WTC11 (cell line): ENCODE data around the gene SCOC. TPM values are rescaled to one million over a fixed set of nuclear protein-coding genes. Genes with fewer than 3 reads are reported as not detected.

ENCODE experiments used
- ARID4B ChIP-seq: sonication (generic); formaldehyde crosslinking; IDR thresholded peaks from 2 replicates; pipeline ENCODE4 v1.8.0; 2023; ENCODE audit warnings: missing genetic modification reagents, mild to moderate bottlenecking, borderline replicate concordance
- CBFB ChIP-seq: sonication (generic); formaldehyde crosslinking; IDR thresholded peaks from 2 replicates; pipeline ENCODE4 v1.8.1; 2022; ENCODE audit warnings: mild to moderate bottlenecking, low read depth, missing genetic modification reagents
- CTCF ChIP-seq: fragments of 200-600 bp; IDR thresholded peaks from 2 replicates; pipeline ENCODE4 v1.8.0; 2022; ENCODE audit warnings: antibody characterized with exemption
- E2F5 ChIP-seq: sonication (generic); formaldehyde crosslinking; IDR thresholded peaks from 2 replicates; pipeline ENCODE4 v1.8.1; 2022; ENCODE audit warnings: mild to moderate bottlenecking, moderate library complexity, missing genetic modification reagents
- ELF4 ChIP-seq: sonication (generic); formaldehyde crosslinking; IDR thresholded peaks from 2 replicates; pipeline ENCODE4 v1.8.1; 2022; ENCODE audit warnings: low read depth, mild to moderate bottlenecking, moderate library complexity, missing genetic modification reagents
- FOXK1 ChIP-seq: sonication (generic); formaldehyde crosslinking; IDR thresholded peaks from 2 replicates; pipeline ENCODE4 v1.8.0; 2022; ENCODE audit warnings: mild to moderate bottlenecking, moderate library complexity, missing genetic modification reagents
- GABPB1 ChIP-seq: sonication (generic); formaldehyde crosslinking; IDR thresholded peaks from 2 replicates; pipeline ENCODE4 v1.8.1; 2023; ENCODE audit warnings: mild to moderate bottlenecking, missing genetic modification reagents
- JUN ChIP-seq: sonication (generic); formaldehyde crosslinking; IDR thresholded peaks from 2 replicates; pipeline ENCODE4 v1.8.0; 2023; ENCODE audit warnings: mild to moderate bottlenecking, missing genetic modification reagents
- NFE2L1 ChIP-seq: sonication (generic); formaldehyde crosslinking; IDR thresholded peaks from 2 replicates; pipeline ENCODE4 v1.8.1; 2023; ENCODE audit warnings: missing genetic modification reagents
- NFYB ChIP-seq: sonication (generic); formaldehyde crosslinking; conservative IDR thresholded peaks from 2 replicates; pipeline ENCODE4 v1.8.0; 2022; ENCODE audit warnings: low read depth, missing genetic modification reagents
- PRDM15 ChIP-seq: sonication (generic); formaldehyde crosslinking; IDR thresholded peaks from 2 replicates; pipeline ENCODE4 v1.8.0; 2022; ENCODE audit warnings: missing genetic modification reagents
- RELA ChIP-seq: sonication (generic); formaldehyde crosslinking; IDR thresholded peaks from 2 replicates; pipeline ENCODE4 v1.8.1; 2022; ENCODE audit warnings: missing genetic modification reagents, mild to moderate bottlenecking, borderline replicate concordance
- SP1 ChIP-seq: sonication (generic); formaldehyde crosslinking; conservative IDR thresholded peaks from 2 replicates; pipeline ENCODE4 v1.8.1; 2022; ENCODE audit warnings: missing genetic modification reagents
- TEAD1 ChIP-seq: sonication (generic); formaldehyde crosslinking; IDR thresholded peaks from 2 replicates; pipeline ENCODE4 v1.8.0; 2022; ENCODE audit warnings: mild to moderate bottlenecking, missing genetic modification reagents
- ZNF232 ChIP-seq: sonication (generic); formaldehyde crosslinking; IDR thresholded peaks from 2 replicates; pipeline ENCODE4 v1.8.0; 2022; ENCODE audit warnings: mild to moderate bottlenecking, missing genetic modification reagents
- ZNF423 ChIP-seq: fragments of 250-450 bp; sonication (Bioruptor Pico); IDR thresholded peaks from 2 replicates; pipeline ENCODE4 v2.1.2; 2022; ENCODE audit warnings: mild to moderate bottlenecking, moderate library complexity
- ZSCAN18 ChIP-seq: fragments of 250-450 bp; sonication (Bioruptor Pico); IDR thresholded peaks from 2 replicates; pipeline ENCODE4 v2.1.2; 2022; ENCODE audit warnings: mild to moderate bottlenecking, moderate library complexity
- total RNA-seq: library from RNA; stranded (reverse); gene quantifications from 3 replicates; pipeline ENCODE4 v1.2.3, GENCODE V29; 2021
- TF ChIP-seq, protein P1 (sequence below): sonication (generic); formaldehyde crosslinking; IDR thresholded peaks from 2 replicates; pipeline ENCODE4 v1.8.1; 2023; ENCODE audit warnings: mild to moderate bottlenecking, missing genetic modification reagents, moderate library complexity
- TF ChIP-seq, protein P2 (sequence below): sonication (generic); formaldehyde crosslinking; IDR thresholded peaks from 2 replicates; pipeline ENCODE4 v1.8.0; 2022; ENCODE audit warnings: mild to moderate bottlenecking, missing genetic modification reagents
- TF ChIP-seq, protein P3 (sequence below): sonication (generic); formaldehyde crosslinking; IDR thresholded peaks from 2 replicates; pipeline ENCODE4 v1.8.1; 2022; ENCODE audit warnings: missing genetic modification reagents, borderline replicate concordance
- TF ChIP-seq, protein P4 (sequence below): sonication (generic); formaldehyde crosslinking; IDR thresholded peaks from 2 replicates; pipeline ENCODE4 v1.8.0; 2022; ENCODE audit warnings: mild to moderate bottlenecking, missing genetic modification reagents

The SCOC gene
- total RNA-seq, 1 experiment from 2014 or later: 33.0 TPM

DNA sequence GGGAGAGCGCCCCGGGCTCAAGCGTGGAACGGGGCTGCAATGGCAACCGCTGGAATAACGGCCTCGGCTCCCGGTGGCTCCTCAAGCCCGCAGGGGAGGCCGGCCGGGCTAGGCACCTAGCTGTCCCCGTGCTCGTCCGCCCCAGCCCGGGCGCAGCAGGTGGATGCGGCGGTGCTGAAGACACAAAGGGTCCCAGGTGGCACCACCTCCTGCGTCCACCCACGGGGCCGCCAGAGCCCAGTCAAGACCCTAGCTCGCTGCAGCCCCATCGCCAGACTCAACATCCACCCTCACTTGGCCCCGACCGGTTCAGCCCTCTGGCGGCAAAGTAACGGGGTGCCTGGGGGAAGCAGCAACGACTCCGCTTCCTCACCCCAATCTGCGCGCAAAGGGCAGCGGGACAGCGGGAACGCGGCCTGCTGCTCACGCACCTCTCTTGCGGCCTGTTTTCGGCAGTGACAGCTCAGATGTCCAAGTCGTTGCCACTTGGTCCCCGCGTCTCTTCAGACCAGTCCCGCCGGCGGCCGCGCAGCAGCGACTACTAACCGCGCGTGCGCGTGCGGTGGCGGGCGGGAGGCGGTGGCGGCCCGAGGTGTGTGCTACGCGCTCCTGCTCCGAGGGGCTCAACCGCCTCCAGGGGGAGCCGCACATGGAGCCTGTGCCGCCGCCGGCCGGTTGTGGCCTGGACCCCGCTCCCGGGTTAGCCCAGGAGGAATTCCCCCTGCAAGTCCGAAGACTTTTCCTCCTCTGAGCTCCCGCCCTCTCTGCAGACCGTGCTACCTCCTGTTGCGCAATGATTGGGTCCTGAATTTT lies 53.9 kb downstream of the SCOC start, which contains the start of gene CLGN (continued):
- TF ChIP-seq ZNF423 (CRISPR knock-in tag) (peak; percentile 65), PRDM15 (CRISPR knock-in tag) (0 out of 2 replicates have a peak, but pooled peaks have one; percentile 29), ZSCAN18 (CRISPR knock-in tag) (no peak), NFYB (CRISPR knock-in tag) (peak; percentile 25; the same call in 1 of the 2 replicates), ARID4B (CRISPR knock-in tag) (peak; percentile 93), E2F5 (CRISPR knock-in tag) (peak; percentile 91), FOXK1 (CRISPR knock-in tag) (0 out of 2 replicates have a peak, but pooled peaks have one; percentile 45), GABPB1 (no peak), JUN (no peak), RELA (CRISPR knock-in tag) (peak; percentile 65; the same call in 1 of the 2 replicates), TEAD1 (peak; percentile 40; the same call in 1 of the 2 replicates), NFE2L1 (peak; percentile 25; the same call in 1 of the 2 replicates), ZNF232 (CRISPR knock-in tag) (peak; percentile 6; the same call in 1 of the 2 replicates), CTCF (0 out of 2 replicates have a peak, but pooled peaks have one; percentile 26), CBFB (0 out of 2 replicates have a peak, but pooled peaks have one; percentile 25), SP1 (CRISPR knock-in tag) (peak; percentile 28; the same call in 1 of the 2 replicates), ELF4 (CRISPR knock-in tag) (peak; percentile 80; the same call in 1 of the 2 replicates)
- TF ChIP-seq, protein P1, sequence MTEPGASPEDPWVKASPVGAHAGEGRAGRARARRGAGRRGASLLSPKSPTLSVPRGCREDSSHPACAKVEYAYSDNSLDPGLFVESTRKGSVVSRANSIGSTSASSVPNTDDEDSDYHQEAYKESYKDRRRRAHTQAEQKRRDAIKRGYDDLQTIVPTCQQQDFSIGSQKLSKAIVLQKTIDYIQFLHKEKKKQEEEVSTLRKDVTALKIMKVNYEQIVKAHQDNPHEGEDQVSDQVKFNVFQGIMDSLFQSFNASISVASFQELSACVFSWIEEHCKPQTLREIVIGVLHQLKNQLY: 0 out of 2 replicates have a peak, but pooled peaks have one; percentile 40
- TF ChIP-seq, protein P2, sequence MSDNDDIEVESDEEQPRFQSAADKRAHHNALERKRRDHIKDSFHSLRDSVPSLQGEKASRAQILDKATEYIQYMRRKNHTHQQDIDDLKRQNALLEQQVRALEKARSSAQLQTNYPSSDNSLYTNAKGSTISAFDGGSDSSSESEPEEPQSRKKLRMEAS (CRISPR knock-in tag): peak; percentile 94
- TF ChIP-seq, protein P3, sequence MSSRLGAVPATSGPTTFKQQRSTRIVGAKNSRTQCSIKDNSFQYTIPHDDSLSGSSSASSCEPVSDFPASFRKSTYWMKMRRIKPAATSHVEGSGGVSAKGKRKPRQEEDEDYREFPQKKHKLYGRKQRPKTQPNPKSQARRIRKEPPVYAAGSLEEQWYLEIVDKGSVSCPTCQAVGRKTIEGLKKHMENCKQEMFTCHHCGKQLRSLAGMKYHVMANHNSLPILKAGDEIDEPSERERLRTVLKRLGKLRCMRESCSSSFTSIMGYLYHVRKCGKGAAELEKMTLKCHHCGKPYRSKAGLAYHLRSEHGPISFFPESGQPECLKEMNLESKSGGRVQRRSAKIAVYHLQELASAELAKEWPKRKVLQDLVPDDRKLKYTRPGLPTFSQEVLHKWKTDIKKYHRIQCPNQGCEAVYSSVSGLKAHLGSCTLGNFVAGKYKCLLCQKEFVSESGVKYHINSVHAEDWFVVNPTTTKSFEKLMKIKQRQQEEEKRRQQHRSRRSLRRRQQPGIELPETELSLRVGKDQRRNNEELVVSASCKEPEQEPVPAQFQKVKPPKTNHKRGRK (CRISPR knock-in tag): no peak
- TF ChIP-seq, protein P4, sequence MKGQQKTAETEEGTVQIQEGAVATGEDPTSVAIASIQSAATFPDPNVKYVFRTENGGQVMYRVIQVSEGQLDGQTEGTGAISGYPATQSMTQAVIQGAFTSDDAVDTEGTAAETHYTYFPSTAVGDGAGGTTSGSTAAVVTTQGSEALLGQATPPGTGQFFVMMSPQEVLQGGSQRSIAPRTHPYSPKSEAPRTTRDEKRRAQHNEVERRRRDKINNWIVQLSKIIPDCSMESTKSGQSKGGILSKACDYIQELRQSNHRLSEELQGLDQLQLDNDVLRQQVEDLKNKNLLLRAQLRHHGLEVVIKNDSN (CRISPR knock-in tag): 0 out of 2 replicates have a peak, but pooled peaks have one; percentile 27
